Hematopoietic multipotent progenitor cell treated with erythropoietin and hydrocortisone succinate and interleukin-3 and kit ligand, for 4 days (in vitro differentiated cells): ENCODE data around the gene RDM1.
A peak's percentile ranks its signal among the peaks of the same experiment; 100 is the strongest.
"Not testable (repeated sequence)": the region's sequence is repeated elsewhere in the genome, so short reads cannot be mapped to it uniquely, and the experiment has no call there.

Experiments
- DNase-seq: peaks from one replicate; pipeline ENCODE4 v3.0.0-alpha.2; 2015

Gene RDM1, protein sequence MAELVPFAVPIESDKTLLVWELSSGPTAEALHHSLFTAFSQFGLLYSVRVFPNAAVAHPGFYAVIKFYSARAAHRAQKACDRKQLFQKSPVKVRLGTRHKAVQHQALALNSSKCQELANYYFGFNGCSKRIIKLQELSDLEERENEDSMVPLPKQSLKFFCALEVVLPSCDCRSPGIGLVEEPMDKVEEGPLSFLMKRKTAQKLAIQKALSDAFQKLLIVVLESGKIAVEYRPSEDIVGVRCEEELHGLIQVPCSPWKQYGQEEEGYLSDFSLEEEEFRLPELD

DNA sequence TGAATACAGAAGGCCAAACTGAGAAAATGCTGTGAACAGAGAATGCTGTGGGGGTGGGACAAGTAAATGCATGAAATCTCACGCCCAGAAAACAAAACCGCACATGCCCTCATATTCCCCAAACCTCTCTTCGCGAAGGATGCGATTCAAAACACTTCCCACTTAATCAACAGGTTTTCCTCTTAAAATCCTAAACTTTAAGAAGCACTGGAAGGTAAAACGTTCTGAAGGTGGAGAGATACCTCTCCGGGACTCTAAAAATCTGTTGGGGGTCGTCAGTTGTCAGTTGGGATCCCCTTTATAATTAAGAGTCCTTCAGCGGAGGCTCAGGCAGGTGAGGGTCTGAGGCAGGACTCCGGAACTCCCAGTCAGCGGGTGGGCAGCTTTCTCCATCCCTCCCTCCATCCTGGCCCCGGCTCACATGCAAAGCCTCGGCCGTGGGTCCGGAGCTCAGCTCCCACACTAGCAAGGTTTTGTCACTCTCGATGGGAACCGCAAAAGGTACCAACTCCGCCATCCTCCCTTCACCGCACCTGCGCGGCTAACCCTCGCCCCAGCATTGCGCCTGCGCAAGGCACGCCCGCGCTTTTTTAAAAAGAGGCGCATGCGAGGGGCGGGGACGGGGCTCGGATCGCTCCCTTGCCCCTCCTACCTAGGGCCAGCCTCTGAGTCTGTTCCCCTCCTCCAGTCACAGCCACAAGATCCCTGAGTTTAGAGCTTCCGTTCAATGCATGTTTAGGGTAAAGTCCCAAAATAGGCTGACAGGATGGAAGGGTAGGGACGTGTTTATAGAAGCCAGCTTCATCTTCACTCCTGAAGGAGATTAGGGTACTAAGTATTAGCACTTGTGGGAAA is at the start of gene RDM1:
TSS of gene RDM1 (minus strand) at position 563 of the 855 bp plus-strand sequence. CDS start at position 517, 46 bp downstream.
- peak; percentile 95 for DNase-seq

DNA sequence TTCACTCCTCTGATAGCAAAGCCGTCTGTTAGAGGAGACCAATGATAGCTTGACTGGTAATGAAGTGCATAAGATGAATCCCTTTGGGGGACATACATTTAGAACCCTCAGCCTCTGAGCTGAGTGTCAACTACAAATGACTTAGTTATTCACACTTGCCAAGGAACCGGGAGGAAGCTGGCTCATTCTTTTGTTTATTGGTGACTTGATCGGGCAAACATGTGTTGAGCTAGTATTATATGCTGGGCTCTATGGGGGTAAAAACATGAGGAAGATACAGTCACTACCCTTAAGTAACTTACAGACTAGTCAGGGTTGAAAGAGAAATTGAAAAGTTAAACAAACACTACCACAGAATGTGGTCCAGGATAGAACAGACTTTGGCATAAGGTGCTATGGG is 47.8 kb upstream of the RDM1 start:
- no peak for DNase-seq

DNA sequence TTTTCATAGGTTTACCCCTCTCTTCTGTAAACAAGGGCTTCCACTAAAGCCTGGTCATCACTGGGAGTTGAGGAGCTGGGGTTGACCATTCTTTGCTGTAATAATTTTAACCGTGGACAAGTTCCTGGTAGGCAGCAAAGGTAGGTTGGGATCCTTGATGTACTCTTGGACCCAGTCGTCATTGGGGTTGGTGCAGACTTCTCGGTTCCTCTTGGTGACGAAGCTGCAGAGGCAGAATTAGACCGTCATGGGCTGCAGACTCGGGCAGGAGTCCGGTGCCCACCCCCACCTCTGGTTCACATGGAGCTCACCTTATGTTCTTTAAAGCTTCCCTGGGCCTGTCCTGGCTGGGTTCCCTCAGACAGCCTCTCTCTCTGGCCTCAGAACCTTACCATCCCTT is 46.9 kb upstream of the RDM1 start:
- DNase-seq: no peak

DNA sequence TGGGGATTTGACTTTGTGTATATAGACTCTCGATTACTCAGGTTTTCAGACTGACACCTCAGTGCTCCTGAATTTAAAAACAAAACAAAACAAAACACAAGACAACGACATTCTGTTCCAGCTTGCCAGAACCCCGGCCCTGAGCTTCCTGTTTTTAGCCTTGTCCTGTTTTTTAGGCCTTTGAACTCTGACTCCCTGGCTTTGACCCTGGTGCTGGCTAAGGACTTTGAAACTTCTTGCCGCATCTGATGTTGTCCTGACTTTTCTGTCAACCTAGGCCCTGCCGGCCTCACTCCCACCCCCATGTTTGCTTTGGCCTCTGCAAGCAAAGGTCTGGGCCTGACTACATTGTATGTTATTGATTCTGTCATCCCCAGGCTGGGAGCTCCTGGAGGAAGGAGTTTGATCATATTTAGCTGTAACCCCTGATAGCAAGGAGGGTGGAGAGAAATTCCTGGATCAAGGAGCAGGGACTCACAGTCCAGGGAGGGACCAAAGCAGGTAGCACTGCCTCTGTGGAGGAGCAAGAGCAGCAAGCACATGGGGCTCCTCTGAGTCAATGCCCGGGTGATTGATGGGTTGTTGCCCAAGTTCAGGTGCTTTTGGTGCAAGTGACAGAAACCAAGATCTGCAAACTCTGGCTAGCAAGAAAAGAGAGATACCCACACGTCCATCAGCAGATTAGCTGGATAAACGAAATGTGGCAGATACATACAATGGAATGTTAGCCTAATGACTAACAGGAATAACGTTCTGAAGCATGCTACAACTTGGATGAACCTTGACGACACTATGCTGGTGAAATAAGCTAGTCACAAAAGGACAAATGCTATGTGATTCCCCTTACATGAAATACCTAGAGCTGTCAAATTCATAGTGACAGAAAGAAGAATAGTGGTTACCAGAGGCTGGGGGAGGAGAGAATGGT is 43.0 kb upstream of the RDM1 start:
- no peak for DNase-seq

DNA sequence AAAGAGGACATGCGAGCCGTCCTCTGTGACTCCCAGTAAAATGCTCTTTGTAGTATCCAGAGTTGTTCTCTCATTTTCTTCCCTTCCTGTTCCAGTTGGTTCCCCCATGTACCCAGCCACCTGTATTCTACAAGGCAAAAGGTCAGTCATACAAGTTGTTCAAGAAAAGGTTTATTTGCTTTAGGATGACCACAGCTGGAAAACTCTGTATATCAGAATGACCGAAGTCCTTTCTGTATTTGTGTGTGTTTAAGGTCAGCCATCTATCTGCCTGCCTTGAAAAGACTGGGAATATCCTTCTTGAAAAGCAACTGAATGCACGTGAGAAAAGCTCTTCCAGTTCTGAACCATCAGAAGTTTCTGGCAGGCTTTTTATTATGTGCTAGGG is 42.4 kb upstream of the RDM1 start:
- DNase-seq: no peak

DNA sequence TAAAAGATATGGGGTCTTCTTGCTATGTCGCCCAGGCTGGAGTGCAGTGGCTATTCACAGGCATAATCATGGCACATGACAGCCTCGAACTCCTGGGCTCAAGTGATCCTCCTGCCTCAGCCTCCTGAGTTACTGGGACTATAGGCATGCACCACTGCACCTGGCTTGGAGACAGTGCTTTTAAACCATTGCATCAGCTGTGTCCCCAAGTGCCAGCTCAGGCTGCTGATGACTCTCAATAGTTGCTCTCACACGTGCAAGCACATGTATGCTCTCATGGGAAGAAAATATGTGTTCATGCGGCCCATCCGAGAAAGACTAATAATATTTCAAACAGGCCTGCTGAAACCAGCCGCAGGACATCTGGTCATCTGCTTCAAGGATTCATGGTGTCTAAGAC is 42.0 kb upstream of the RDM1 start:
- DNase-seq: no peak

DNA sequence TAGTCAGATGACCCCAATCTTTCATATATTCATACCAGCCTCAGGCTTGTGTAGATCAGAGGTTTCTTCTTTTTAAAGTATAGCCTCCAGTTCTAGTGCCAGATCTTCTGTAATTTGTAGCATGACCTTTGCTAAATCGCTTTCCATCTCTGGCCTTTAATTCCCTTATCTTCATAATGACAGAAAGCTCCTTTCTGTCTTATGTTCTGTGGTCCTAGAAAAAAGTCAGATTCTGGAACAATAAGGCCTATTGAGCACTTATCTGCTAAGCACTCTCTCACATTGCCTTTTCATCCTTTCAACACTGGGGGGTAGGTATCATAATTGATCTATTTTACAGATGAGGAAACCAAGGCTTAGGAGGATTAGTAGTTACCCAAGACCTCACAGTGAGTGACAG is 41.5 kb upstream of the RDM1 start:
- no peak for DNase-seq

DNA sequence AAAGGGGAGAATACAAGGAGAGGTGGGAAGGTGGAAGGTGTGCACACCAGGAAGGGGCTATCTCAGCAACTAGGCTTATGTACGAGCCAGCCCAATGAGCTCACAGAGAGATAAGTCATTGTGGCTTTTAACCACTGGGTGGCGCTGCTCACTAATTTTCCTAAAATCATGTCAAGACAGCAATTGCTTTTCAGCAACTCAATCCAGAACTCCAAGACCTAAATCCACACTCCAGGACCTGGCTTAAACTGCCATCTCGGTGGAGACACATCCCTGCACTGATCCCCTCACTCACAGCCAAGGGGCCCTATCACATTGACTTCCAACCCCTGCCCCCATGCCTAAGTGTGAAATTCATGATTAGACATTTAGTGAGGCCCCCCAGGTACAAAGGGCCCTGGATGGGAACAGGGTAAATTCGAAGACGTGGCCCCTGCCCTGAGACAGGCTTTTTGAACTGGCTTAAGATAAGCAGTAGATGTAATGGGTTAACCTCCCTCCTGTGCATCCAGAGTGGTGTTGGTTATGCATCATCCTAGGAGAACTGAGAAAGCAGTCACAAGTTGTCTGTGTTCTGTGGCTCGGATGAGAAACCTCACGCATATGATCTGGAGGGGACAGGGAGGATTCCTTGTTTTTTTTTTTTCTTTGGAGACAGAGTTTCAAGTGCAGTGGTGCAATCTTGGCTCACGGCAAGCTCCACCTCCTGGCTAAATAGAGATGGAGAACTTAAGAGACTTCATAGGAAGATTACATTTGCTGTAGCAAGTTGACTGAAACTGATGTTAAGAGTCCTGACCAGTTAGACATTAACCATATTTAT is 39.2 kb upstream of the RDM1 start:
- DNase-seq: peak; percentile 93

DNA sequence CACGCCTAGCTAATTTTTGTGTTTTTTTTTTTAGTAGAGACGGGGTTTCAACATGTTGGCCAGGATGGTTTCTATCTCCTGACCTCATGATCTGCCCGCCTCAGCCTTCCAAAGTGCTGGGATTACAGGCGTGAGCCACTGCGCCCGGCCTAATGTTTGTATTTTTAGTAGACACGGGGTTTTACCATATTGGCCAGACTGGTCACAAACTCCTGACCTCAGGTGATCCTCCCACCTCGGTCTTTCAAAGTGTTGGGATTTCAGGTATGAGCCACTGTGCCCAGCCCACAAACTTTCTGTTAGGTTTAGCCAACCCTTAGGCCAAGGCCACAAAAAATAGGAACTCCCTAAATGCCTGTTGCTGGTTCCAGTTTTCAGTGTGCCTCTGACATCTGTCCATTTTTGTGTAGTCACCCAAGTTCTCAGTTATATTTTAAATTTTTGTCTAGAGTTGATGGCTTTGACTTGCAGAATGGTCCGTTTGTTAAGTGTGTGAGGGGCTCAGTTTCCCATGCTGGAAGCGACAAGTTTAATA is 38.0 kb upstream of the RDM1 start:
- DNase-seq: no peak

DNA sequence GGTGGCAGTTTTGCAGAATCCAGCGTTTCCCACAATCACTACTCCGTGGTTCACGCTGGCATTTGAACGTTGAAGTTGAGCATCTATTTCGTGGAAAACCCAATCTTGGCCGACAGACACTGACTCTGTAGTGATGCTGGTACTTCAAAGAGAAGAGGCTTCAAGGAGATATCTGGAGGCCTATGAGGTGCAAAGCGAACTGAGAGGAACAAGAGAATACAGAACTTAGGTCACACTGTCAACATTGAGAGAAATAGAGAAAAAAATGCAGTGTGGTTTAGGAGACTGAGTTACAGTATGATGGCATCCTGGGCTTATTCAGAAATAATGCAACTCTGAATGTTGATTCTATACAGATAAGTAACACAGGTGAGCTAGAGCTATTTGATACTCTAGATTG is 34.7 kb upstream of the RDM1 start:
- no peak for DNase-seq

DNA sequence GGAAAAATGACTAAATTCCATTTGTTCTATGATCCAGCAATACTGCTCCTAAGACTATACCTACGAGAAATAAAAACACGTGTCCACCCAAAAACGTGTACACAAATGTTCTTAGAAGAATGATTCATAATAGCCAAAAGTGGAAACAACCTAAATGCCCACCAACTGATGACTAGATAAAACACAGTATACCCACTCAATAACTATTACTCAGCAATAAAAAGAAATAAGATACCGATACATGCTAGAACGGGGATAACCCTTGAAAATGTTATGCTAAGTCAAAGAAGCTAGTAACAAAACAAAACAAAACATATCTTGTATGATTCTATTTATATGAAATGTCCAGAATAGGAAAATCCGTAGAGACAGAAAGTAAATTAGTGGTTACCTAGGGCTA is 33.1 kb upstream of the RDM1 start:
- no peak for DNase-seq

DNA sequence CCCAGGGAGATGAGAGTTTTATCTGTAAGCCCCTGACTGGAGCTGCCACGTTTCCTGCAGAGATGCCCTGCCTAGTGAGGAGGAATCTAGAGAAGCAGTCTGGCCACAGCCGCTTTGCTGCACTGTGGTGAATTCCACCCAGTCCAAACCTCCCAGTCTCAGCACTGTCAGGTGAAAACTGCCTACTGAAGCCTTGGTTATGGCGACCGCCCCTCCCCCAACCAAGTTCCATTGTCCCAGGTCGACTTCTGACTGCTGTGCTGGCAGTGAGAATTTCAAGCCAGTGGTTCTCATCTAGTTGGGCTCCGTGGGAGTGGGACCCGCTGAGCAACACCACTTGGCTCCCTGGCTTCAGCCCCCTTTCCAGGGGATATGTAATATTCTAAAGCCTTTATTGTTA is 23.1 kb upstream of the RDM1 start:
- no peak for DNase-seq

DNA sequence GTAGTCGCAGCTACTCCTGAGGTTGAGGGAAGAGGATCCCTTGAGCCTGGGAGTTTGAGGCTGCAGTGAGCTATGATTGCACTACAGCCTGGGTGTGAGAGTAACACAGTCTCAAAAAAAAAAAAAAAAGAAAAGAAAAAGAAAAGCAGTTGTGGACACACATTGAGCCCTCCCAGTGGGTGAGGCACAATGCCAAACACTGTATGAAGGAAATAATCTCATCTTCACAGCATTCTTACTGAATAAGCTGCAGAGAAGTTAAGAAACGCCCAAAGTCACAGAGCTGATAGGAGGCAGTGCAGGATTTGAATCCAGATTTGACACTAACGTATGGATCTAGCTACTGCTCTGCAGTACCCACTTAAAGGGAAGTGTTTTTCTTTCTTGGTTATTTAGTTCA is 18.8 kb upstream of the RDM1 start:
- DNase-seq: peak; percentile 87

DNA sequence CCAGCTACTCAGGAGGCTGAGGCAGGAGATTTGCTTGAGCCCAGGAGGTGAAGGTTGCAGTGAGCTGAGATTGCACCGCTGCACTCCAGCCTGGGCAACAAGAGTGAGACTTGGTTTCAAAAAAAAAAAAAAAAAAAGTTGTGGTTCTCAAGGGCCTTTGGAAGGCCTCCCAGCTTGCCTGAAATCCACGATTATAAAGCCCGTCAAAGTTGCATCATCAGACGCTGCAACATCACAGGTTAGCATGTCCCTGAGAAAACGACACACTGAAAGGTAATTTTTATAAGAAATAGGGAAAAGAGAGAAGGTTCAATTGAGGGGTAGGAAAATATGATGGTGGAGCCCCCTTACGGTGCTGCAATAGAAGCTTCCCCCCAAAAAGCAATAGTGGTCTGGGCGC is 17.5 kb upstream of the RDM1 start:
- DNase-seq: no peak

DNA sequence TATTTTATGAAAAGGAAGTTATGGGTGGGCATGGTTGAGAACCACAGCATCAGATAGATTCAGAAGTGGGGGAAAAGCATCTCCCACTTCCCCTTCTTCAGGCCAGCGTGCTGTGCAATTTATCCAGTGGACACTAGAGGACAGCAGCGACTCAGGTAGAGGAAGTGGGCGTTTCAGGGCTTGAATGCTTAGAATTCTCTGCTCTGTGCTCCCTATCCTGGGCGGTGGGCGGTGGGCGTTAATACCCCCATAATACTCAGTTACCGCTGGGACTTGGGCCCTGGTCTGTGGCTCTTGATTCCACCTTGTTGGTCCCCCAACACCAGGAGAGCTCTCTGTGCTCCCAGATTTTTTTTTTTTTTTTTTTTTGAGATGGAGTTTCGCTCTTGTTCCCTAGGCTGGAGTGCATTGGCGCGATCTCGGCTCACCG is 16.6 kb upstream of the RDM1 start:
- peak; percentile 92 for DNase-seq

DNA sequence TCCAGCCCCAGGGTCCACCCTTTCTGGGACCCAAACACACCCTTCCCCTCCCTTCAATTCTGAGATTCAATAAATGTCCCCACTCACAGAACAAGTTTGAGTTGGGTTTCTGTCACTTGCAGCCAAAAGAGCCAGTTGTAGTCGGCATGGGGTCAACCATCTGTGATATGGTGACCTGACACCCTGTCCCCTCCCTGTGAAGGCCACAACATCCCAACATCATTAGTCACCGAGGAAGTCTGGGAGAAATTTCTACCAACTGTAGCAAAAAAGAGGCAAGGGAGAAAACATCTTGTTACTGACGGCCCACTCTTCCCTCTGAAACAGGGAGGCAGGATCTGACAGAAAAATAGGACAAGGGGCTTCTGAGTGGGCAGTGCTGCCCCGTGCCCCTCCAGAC is 13.6 kb upstream of the RDM1 start:
- no peak for DNase-seq

DNA sequence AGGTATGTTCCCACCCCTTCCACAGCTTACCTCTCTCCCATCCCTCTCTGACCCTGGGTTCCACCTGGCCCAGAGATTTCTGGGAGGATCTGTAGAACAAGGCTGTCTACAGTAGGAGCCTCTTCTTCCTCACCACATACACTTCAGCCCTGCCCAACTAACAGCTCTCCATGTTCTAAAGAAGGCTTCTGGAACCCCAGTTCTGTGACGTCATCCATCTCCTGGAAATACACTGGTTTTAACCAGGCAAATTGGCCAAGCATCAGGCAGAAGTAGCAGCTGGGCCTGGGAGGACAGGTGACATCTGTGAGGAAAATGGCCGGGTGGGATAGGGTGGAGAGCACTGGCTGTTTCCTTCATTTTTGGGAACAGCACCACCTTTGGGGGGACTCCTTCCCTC is 13.0 kb upstream of the RDM1 start, which contains the start of gene LYZL6:
TSS of gene LYZL6 (minus strand) at position 177 of the 400 bp plus-strand sequence. CDS start 4,357 bp downstream, outside the sequence.
- no peak for DNase-seq

DNA sequence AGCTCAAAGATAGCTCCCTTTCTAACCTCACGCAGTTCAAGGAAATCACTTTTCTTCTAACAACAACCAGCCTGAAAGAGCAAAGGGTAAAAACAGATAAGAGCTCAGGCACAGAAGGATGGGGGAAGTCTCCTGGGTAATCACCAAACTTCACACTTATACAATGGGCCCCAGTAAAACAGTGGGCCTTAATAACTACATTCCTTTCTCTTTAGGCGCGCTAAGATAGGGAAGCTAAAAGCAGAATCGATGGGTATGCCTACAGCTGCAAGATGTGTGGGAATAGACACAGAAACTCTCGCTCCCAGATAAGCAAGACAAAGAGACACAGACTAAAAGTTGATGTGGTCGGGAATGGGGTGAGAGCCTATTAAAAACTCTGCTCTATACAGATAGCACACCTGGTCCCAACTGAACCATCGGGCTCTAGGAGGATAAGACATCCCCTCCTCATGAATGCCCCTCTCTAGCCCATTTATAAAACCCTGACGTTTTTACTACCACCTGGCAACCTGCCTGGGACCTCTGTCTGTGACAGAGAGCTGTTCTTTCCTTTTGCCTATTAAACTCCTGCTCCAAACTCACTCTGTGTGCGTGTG is 12.1 kb upstream of the RDM1 start:
- DNase-seq: peak; percentile 78

DNA sequence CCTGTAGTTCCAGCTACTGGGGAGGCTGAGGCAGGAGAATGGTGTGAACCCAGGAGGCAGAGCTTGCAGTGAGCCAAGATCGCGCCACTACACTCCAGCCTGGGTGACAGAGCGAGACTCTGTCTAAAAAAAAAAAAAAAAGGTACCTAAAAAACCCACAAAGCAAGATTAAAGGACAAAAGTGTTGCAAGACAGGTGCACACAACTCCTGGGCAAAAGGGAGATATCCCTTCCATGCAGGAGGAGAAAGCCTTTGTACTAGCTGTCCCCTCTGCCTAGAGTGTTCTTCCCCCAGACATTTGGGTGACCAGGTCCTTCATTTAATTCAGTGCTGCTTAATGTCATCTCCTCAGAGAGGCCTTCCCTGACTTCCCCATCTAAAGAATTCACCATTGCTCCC is 7.9 kb upstream of the RDM1 start:
- not testable (repeated sequence) for DNase-seq

DNA sequence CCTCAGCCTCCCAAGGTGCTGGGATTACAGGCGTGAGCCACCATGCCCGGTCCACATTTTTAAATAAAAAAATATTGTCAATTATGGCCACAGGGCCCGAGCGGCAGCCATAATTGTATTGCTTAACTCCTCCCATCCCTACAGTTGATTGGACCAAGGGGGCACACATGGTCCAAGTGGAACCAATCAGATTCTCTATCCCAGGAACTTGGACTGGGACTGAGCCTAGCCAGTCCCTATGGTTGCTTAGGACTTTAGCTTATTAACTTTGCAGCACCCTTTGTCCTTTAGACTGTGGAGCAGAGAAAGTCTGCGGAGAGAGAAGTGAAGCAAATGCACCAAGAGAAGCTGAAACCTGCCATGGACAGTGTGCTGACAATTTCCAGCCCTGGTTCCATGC is 5.5 kb upstream of the RDM1 start:
- no peak for DNase-seq

DNA sequence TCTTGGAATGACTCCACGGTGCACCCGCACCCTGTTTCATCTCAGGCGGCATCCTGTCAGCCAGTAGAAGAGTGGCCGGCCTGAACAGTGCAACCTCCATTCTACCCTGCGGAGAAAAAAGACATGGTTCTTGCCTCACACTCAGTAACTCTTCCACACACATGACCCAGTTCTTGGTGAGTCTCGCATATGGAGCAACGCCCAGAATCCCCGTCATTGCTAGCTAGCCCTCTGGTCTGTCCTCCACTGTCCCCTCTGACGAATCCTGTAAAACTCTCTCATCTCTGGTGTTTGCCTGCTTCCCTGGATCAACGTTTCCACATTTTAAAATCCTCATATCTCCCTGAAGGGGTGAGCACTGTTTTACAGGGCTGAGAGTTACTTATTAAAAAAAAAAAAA is 4.2 kb upstream of the RDM1 start:
- DNase-seq: no peak

DNA sequence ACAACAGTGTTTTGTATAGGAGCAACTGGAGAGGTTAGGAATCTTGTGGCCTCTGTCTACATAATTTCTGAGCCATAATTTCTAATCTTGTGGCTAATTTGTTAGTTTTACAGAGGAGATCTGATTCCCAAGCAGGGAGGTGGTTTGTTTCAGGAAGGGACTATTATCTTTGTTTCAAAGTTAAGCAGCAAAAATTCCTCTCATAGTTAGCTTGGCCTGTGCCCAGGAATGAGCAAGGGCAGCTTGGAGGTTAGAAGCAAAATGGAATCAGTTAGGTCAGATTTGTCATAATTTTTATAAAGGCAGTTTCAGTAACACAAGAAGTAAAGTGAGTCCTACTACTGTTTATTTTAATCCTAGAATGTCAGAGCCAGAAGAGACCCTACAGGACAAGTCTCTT is 2.0 kb upstream of the RDM1 start:
- DNase-seq: no peak
